AG08395 (cell line): ENCODE data around the gene ZNF579.

Experiments
- DNase-seq: peaks from one replicate; pipeline ENCODE4 v3.0.0; 2012; ENCODE audit warnings: mixed read lengths, low spot score

ZNF579 gene

DNA sequence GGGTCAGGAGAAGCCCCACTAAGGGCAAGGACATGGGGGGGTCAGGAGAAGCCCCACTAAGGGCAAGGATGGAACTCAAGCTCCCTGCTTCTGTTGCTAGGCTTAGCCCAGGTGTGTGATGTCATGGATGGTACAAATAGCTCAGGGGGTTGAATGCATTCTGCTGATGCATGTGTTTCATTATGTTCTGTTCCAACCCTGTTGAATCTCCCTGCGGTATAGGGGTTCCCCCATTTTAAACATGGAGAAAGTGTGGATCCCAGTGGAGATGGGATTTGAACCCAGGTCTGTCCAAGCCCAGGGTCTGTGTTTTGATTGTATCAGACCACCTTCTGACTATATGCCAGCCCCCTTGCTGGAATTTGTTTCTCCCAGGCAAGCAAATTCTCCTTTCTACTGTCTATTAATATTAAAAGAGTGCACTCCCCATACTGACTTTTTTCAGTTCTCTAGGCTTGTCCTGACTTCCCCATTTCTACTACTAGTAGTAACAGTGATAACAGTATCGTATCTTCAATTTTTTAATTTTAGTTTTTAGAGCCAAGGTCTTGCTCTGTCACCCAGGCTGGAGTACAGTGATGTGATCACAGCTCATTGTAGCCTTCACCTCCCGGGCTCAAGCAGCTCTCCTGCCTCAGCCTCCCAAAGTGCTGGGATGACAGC lies 31.5 kb upstream of the ZNF579 start:
- DNase-seq = no peak

DNA sequence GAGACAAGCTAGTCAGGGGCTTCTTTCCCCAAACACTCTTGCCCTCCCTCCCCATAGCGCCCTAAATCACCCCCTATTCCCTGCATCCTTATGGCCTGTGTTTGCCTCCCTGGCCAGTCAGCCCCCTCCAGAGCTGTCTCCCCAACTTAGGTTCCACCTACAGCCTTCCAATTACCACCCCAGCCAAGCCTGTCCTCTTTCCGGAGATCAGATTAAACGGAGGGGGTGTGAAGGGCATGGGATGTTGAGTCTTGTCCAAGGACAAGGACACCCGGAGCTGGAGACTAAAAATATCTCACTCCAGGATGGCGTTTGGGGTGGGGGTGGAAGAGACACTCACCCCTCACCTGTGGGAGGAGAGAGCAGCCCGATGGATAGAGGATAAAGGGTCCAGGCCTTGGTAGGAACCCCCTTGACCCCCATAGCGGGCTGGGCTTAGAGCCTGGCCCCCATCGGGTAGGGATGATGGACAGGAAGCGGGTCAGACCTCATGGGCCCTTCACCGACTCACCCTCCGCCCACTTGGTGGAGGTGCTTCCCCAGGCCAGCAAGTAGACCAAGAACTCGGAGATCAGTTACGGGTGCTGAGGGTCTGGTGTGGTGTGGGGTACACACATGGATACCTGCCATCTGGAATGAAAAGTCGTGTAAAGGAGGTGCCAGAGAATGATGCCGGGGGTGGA lies 30.8 kb upstream of the ZNF579 start:
- no peak for DNase-seq

- no peak for DNase-seq
Measured at GRCh38 chr19:55609326-55609725, 28.7 kb upstream of the ZNF579 start.

- DNase-seq = no peak
Measured at GRCh38 chr19:55606817-55607216, 26.2 kb upstream of the ZNF579 start.

DNA sequence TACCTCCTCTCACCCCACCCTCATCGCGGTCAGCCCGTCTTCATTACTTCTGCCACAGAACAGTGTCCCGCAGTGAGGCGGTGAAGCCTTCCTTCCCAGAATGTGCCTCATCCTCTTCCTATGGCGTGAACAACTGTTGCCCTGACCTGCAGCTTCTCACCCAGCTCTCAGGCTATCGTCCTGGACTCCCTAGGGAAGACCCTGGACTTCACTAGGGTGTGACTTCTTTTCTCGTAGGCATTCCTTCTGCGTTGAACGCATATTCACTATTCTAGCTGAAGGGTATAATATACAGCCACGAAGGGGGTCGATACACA lies 25.8 kb upstream of the ZNF579 start:
- DNase-seq = no peak

DNA sequence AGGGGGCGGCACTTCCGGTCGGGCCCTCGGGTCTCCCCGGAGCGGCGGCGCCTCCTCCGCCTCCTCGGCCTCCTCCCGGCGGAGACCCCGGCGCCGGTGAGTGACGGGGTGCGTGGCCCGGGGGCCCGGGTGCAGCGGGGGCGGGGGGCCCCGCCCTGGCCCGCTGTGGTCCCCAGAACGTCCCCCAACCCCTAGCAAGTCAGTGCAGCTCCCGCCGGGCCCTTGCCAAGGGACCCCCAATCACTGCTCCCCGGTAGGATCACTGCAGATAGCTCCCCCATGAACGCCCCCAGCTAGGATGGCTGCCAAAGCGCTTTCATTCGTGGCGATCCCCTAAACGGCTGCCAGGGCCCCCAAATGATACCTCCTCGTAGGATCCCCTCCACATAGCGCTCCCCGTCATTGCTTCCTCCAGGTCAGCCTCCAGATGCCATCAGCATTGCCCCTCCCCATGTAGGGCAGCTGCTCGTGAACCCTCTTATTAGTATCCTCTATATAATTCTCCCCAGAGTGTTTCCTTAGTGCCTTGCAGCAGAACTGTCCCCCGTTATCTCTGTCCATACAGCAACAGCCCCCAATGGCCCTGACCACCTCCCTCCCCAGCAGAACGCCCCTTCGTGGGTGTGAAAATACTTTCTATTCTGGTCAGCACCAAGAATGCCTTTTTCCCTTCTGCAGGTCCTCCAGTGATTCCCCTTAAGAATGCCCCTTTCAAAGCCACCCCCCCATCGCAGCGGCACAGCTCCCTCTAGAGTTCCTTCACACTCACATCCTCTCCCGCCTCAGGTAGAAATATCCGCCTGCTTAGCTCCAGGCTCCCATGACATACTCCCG lies 25.2 kb upstream of the ZNF579 start, which contains the start of gene ZNF865:
TSS of gene ZNF865 (plus strand) at position 11 of the 834 bp plus-strand sequence. CDS start 7,972 bp downstream, outside the sequence.
- peak; percentile 85 for DNase-seq

- peak; percentile 99 for DNase-seq
Measured at GRCh38 chr19:55605207-55605636, 24.6 kb upstream of the ZNF579 start.

DNA sequence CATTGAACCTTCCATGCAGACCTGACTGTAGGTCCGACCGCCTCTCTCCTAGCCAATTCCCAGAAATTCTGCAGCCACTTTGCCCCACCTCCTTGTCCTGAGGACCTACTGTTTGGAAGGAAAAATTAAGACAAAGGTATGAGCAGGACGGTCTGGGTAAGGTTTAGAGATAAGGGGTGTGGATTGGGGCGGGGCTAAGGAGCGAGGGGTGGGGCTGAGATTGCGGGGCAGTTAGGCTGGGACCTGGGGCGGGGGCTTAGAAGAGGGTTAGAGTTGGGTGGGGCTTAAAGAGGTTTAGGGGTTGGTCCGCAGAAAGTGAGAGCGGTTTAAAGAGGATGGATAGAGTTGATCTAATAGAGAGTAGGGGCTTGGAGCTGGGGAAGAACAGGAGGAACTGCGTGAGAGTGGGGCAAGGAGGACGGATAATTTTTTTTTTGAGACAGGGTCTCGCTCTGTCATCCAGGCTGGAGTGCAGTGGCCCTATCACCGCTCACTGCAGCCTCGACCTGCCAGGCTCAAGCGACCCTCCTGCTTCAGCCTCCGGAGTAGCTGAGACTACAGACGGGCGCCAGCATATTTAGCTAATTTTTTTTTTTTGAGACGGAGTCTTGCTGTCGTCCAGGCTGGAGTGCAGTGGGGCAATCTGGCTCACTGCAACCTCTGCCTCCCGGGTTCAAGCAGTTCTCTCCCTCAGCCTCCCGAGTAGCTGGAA lies 23.1 kb upstream of the ZNF579 start:
- no peak for DNase-seq

DNA sequence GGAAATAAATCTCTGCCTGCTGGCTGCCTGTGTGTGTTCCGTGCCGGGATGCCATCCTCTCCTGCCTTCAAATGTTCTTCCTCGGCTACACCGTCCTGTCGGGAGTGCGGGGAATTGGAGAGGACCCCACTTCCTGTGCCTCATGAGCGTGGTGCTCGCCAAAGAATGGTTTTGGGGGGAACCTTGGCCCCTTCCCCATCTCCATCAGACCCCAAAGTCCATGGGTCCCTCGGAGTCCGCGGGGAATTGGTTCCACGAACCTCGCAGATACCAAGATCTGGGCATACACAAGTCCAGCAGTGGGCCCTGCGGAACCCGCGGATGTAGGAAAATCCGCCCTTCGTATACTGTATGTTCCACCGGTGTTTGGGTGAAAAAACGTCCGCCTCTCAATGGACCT lies 22.5 kb upstream of the ZNF579 start:
- DNase-seq = no peak

DNA sequence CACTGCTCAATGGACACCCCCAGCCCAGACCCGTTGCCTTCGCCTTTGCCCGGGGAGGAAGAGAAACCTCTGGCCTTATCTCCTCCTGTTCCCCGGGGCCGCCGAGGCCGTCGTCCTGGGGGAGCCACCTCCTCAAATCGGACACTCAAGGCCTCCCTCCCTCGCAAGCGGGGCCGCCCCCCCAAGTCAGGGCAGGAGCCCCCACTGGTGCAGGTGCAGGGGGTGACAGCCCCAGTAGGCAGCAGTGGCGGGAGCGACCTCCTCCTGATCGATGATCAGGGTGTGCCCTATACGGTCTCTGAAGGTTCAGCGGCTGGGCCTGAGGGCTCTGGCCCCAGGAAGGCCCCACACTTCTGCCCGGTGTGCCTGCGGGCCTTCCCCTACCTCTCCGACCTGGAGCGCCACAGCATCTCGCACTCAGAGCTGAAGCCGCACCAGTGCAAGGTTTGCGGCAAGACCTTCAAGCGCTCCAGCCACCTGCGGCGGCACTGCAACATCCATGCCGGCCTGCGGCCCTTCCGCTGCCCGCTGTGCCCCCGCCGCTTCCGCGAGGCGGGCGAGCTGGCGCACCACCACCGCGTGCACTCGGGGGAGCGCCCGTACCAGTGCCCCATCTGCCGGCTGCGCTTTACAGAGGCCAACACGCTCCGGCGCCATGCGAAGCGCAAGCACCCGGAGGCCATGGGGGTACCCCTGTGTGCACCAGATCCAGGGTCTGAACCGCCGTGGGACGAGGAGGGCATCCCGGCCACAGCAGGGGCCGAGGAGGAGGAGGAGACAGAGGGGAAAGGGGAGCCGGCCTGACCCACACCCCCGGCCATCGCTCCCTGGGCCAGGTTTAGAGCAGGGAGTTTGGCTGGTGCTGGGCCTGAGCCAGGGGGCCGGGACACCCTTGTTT lies 21.7 kb upstream of the ZNF579 start:
- no peak for DNase-seq

- no peak for DNase-seq
Measured at GRCh38 chr19:55601084-55601483, 20.4 kb upstream of the ZNF579 start.

GRCh38 chr19:55600662-55601028 lies 20.0 kb upstream of the ZNF579 start:
- DNase-seq = no peak

GRCh38 chr19:55599842-55600661 lies 19.4 kb upstream of the ZNF579 start, which contains the start of gene ZNF524:
Gene ZNF524 (plus strand): TSS chr19:55600288. CDS start chr19:55602113, 1,825 bp downstream.
- peak; percentile 78 for DNase-seq

DNA sequence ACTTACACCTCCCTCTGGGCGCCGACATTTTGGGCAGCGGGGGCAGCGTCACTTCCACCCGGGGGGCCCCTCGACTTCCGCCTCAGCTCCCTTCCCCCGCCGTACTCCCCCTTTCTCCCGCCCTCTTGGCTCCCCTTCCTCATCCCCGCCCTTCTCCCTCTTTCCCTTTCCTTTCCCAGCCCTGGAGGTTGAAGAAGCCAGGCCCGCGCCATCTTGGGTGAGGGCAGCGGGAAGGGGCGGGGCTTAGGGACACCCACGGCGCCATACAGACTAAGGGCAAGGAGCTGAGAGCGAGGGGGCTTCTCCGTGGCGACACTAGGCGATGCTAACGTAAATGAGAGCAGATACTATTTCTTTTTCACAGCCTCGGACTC lies 18.8 kb upstream of the ZNF579 start, which contains the start of gene FIZ1:
TSS of gene FIZ1 (minus strand) at position 50 of the 374 bp plus-strand sequence. CDS start 1,652 bp downstream, outside the sequence.
- peak; percentile 94 for DNase-seq

- peak; percentile 93 for DNase-seq
Measured at GRCh38 chr19:55598719-55599467, 18.2 kb upstream of the ZNF579 start.

GRCh38 chr19:55598034-55598433 lies 17.4 kb upstream of the ZNF579 start:
- no peak for DNase-seq

DNA sequence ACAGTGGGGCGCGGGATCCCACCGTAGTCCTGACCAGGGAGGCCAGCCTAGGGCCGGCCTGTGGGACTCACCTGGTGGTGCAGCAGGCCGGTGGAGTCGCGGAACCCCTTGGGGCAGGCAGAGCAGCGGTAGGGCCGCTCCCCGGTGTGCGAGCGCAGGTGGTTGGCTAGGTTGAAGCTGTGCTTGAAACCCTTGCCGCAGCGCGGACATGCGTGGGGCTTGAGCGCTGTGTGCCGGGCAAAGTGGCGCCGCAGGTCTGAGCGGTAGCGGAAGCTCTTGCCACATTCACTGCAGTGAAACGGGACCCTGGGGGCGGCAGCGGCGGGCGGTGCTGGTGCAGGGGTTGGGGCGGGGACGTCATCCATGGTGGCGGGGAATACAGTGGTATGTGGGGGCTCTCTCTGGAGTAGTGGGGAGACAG lies 16.9 kb upstream of the ZNF579 start:
- DNase-seq = no peak

GRCh38 chr19:55596304-55596703 lies 15.7 kb upstream of the ZNF579 start:
- no peak for DNase-seq

DNA sequence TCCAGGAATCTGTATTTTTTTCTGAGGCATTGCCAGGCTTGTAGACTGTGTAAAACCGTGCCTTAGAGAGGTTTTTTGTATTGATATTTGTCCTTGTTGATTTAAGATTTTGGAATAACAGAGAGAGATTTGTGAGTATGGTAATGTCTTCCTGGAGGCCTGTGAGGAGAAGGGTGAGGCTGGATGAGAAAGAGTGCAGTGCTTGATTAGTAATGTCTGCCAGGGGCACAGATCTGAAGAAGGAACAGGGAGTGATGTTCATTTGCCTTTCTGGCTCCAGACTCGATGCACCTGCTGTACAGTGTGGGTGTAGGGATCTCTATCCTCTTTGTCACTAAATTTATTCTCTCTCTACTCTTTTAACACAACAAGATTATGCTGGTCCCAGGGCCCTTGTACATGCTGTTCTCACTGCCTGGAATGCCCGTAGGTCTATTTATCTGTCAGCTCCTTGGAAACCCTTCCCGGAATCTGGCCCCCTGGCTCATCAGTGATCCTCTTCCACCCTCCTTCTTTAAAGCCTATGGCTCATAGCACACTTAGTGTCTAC lies 14.4 kb upstream of the ZNF579 start:
- no peak for DNase-seq
